Stimulated activated CD4-positive, alpha-beta T cell treated with anti-CD3 and anti-CD28 coated beads, Interleukin-4, amount 100 ng/mL, for 4 hours (primary cell): ENCODE measurements around the gene SUMO2.
A peak's percentile ranks its signal among the peaks of the same experiment; 100 is the strongest.
"Not testable (repeated sequence)": the region's sequence is repeated elsewhere in the genome, so short reads cannot be mapped to it uniquely, and the experiment has no call there.

Experiments used
- DNase-seq, 2 experiments: peaks; one replicate each; pipeline ENCODE4 v3.0.0-alpha.2; 2020

SUMO2 gene

DNA sequence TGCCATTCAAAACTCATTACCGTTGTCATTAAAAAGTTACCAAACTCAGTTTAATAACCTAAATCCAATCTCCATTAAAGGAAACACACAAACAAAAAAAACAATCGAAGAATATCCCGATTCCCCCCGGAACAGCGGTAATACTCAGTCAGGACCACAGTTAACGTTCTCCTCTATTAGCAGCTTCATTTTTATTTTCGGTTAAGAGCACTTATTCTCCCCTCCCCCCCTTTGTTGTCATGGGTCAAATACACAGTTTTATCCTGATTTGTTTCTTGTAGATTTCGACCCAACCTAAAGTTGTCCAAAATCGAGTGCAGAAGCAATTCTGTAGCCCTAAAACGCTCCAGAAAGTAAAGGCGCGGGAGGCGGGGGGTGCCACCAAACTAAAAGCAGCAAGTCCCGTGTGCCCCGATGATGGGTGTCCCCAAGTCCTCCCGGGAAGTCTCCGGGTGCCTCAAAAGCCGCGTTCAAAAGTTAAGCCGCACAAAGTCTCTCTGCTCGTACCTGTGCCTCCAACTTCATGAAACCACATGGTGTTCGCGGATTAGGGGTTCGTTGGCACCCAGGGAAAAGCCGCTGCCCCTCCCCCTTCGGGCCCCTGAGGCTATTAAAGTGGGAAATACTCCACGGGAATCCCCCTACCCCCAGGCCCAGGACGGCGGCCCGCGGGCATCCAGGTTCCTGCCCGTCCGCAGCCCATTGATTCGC lies 996 bp downstream of the SUMO2 start:
- DNase-seq: peak; percentile 26 to 28

DNA sequence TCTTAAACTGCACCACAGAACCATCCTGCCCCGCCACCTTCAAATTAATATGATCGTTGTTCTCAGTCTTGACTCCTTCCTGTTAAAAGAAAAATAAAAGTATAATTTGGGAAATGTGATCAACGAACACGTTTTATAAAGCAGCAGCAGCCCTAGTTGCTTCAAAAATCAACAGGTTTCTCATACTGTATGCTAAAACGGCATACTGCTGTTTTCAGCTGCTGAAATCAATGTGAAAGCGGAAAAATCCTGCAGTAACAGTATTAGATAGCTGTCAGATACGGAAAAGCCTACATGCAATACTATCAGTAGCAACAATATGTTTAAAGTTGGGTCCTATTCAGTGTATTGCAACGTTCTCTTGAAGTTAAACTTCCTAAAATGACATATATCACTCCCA lies 1.6 kb downstream of the SUMO2 start:
- no peak for DNase-seq

DNA sequence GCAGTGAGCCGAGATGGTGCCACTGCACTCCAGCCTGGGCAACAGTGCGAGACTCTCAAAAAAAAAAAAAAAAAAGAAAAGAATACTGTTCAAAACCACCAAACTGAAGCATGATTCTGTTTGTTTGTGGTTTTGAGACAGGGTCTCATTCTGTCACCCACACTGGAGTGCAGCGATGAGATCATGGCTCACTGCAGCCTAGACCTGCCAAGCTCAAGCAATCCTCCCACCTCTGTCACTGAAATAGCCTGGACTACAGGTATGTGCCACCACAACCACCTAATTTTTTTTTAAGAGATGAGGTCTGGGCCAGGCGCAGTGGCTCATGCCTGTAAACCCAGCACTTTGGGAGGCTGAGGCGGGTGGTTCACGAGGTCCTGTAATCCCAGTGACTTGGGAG lies 4.3 kb downstream of the SUMO2 start:
- no peak for DNase-seq

DNA sequence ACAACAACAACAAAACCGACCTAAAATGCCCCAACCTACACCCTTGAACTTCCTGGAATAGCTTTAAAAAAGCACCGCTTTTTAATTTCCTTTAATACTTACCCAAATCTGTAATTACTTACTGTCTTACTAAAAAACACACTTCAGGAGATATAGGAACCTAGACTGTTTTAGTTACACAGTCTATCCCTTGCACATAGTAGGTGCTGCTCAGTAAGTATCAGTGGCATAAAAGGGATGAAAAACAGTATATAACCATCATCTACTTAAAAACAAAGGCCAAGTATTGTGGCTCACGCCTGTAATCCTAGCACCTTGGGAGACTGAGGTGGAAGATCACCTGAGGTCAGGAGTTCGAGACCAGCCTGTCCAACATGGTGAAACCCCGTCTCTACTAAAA lies 6.1 kb downstream of the SUMO2 start:
- DNase-seq: no peak

DNA sequence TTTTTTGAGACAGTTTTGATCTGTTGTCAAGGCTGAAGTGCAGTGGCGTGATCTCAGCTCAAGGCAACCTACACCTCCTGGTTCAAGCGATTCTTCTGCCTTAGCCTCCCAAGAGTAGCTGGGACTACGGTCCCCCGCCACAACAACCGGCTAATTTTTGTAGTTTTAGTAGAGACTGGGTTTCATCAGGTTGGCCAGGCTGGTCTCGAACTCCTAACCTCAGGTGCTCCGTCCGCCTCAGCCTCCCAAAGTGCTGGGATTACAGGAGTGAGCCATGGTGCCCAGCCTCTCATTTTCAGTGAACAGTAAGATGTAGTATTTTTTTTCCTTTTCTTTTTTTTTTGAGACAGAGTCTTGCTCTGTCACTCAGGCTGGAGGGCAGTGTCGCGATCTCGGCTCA lies 7.8 kb downstream of the SUMO2 start:
- no peak for DNase-seq

DNA sequence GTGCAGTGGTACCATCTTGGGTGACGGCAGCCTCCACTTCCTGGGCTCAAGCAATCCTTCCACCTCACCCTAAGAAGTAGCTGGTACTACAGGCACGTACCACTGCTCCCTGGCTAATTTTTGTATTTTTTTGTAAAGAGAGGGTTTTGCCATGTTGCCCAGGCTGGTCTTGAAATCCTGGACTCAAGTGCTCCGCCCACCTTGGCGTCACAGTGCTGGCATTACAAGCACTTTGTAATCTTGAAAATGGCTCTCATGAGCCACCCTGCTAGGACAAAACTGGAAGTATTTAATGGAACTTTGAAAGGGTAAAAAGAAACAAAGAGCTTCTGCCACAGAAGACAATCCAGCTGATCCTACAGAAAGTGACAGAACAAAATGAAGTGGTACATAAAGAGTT lies 9.2 kb downstream of the SUMO2 start:
- DNase-seq: no peak

DNA sequence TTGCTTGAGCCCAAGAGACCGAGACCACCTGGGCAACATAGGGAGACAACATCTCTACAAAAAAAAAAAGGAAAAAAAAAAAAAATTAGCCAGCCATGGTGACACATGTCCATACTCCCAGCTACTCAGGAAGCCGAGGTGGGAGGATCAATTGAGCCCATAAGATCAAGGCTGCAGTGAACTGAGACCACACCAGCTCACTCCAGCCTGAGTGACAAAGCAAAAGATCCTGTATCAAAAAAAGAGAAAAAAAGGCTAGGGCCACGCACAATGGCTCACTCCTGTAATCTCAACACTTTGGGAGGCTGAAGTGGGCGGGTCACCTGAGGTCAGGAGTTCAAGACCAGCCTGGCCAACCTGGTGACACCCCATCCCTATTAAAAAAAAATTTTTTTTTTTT lies 13.8 kb downstream of the SUMO2 start:
- DNase-seq: no peak

DNA sequence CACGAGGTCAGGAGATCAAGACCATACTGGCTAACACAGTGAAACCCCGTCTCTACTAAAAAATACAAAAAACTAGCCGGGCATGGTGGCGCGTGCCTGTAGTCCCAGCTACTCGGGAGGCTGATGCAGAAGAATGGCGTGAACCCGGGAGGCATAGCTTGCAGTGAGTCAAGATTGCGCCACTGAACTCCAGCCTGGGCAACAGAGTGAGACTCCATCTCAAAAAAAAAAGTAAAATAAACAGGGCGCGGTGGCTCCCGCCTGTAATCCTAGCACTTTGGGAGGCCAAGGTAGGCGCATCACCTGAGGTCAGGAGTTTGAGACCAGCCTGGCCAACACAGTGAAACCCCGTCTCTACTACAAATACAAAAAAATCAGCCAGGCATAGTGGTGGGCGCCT lies 18.2 kb downstream of the SUMO2 start:
- DNase-seq: not testable (repeated sequence)

DNA sequence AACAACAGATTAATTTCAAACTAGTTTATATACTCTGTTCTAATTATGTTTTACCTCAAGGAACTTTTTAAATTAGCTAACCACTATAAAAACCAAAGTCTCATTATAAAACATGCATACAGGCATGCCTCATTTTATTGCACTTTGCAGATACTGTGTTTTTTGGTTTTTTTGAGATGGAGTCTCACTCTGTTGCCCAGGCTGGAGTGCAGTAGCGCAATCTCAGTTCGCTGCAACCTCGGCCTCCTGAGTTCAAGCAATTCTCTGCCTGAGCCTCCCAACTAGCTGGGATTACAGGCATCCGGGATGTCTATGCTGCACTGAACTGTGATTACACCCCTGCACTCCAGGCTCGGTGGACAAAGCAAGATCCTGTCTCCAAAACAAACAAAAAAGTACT lies 19.7 kb downstream of the SUMO2 start:
- DNase-seq: no peak

DNA sequence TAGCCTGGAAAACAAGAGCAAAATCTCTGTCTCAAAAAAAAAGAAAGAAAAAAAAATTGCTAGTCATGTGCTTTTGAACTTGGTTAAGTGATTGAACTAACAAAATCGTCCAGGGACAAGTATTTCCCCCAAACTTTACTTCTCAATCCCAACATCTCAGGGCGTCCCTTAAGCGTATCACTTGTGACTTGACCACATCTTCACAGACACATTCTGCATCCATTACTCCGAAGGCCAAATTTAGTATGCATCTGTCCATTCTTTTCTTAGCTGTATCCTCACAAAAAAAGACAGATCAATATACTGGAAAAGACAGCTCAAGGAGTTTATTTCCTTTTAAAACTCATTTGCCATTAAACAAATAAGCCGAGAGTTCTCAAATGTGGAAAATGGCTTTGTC lies 22.5 kb downstream of the SUMO2 start:
- no peak for DNase-seq

DNA sequence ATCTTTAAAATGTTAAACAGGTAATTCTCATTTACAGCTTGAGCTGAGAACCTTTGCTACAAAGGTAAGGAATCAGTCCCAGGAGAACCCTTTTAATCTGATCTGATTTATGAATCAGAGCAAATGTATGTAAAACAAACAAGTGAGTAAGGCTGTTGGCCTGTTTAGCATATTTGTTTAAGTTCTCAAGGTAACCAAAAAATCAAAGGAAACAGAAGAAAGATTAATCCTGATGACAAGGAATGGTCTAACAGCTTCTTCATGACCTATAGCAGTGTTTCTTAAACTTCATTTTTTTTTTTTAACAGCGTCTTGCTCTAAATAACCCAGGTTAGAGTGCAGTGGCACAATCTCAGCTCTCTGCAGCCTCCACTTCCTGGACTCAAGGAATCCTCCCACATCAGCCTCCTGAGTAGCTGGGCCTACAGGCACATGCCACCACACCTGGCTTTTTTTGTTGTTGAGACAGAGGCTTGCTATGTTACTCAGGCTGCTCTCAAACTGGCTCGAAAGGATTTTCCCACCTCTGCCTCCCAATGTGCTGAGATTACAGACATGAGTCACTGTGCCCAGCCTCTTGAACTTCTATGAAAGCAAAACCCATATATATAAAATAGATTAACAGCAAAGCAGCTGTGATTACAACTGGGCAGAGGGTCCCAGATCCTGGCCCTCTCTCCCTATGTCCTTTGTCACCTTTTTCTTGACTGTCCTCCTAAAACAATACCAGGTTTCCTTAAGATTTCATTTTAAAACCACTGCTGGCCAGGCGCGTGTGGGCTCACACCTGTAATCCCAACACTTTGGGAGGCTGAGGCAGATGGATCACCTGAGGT lies 23.3 kb downstream of the SUMO2 start:
- DNase-seq: no peak

DNA sequence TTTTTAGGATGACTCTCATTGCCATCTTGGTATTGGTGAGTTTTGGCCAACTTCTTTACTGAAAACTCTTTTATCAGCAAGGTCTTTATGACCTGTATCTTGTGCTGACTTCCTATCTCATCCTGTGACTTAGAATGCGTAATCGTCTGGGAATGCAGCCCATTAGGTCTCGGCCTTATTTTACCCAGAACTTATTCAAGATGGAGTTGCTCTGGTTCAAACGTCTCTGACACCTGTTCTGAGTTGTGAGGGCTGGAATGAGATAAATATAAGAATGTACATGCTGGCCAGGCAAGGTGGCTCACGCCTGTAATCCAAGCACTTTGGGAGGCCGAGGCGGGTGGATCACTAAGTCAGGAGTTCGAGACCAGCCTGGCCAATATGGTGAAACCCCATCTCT lies 24.3 kb downstream of the SUMO2 start:
- DNase-seq: not testable (repeated sequence)

DNA sequence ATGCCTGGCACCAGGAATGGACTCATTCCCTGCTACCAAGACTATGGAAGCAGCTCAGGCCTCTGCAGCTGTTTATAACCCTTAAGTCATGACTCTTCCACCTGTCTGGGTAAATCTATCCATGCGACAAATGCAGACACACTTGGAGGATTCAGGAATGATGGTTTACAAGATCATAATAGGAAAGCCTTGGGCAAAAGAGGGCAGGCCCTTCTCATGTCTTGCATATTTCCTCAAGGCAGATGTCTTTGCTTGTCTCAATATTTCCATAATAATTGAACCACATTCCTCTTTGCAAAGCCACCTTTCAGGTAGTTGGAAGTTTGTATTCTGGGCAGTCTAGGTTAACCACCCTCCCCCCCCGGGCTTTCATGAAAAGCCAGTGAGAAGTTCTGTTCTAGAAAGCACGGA lies 27.6 kb downstream of the SUMO2 start:
- DNase-seq: no peak

DNA sequence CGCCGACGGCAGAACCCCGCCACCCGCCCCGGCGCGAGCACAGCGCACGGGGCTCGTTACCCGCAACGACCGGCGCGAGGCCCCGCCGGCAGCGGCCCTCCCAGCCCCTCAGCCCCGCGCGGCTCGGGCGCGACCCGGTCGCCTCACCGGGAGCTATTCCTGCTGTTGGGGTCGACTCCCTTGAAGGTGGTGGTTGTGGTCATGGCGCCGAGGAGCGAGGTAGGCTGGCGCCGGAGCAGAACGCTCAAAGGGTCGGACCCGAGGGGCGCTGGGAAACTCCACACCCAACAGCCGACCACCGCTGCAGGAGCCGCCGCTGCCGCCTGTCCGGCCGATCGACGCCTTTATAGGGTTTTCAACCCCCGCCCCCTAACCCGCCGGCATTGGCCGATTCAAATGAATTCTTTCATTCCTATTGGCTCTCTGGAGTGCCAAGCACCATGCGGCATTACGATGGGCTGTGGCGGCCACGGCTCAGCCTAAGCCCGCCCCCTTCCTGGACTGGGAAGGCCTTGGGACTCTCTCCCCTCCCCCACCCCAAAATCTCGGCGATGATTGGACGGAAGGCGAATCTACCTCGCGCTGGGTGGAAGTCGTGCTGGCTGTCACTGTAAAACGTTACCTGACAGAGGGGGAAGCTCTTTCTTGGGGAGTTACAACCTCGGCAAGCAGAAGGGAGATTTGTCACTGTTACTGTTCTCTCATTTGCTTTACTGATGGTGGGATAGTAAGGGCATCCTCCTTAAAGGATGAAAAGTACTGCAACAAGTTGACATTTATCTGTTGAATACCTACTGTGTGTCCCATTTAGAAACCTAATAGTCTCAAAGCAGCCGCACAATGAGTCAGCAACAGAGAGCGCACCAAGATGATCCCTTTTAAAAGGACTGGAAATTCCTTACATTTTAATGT lies 28.3 kb downstream of the SUMO2 start, which contains the start of gene JPT1:
JPT1 (minus strand) TSS at position 318 of the 912 bp plus-strand sequence; CDS start at position 203, 115 bp downstream.
- peak; percentile 95 to 98 for DNase-seq

DNA sequence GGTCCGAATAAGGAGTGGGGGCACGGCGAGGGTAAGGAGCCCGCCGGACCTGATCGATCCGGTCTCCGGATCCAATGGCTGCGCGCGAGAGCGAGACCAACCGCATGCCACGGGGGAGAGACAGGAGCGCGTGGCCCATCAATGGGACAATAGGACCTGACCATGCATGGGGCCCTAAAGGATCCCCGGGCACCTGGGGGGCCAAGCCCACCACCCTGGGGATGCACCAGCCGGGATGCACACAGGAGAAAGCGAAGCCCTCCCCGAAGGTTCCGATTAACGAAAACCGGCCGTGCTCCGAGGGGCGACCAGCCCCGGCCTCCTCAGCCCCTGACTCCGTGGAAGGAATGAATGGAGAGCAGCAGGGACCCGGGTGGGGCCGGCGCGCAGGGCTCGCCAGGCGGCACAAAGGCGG lies 29.0 kb downstream of the SUMO2 start:
- peak in 1 of 2 experiments; percentile 4 for DNase-seq

DNA sequence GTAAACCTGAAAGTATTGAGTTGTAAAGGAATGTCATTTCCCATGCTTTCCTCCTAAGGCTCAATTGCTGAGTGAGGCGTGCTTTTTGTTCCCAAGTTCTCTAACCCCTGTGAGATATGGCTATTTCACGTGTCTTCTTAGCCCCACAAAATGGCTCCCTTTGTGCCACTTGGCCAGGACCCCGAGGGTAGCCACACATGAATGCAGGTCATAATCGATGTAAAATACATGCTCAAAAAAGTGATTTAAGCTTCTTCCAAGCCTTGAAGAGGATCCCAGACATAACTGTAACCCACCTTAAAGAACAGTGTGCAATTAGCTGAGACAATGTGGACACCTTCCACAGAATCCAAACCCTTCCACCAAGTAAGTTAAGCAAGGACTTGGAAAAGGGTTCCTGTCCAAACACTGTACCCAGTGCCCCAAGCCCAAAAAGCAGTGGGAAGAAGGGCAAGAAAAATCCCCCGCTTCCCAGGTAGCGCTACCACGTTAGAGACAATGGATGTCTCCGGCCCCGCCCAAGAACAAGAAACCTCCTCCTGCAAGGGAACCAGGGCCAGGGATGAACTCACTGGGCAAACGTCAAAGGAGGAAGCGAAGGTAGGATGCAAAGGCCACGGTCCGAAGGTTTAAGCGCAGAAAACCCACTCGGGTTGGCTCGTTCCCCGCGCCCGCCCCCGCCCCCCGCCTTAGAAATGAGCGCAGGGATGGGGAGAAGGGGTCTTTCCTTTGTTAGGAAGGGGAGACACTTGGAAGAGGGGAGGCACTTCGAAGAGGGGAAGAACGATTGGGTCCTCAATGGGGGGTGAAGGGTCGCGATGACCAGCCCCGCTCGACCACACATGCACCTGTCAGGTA lies 29.6 kb downstream of the SUMO2 start:
- DNase-seq: peak; percentile 5 to 16

DNA sequence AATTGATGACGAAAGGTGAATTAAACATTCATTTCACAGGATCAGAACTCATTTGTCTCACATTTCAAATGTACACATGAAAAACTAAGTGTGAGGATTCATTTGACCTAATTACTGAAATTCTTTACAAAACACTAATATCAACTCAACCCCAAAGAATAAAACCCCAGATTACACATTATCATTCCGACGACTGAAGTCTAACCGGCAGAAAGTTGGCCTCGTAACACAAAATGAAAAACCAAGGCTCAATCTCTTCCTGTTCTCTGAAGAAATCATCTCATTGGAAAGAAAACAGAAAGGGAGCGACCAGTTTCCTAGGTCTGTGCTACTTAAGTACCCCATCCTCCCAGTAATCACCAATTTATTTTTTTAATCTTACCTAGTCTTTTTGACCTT lies 30.2 kb downstream of the SUMO2 start:
- DNase-seq: no peak

DNA sequence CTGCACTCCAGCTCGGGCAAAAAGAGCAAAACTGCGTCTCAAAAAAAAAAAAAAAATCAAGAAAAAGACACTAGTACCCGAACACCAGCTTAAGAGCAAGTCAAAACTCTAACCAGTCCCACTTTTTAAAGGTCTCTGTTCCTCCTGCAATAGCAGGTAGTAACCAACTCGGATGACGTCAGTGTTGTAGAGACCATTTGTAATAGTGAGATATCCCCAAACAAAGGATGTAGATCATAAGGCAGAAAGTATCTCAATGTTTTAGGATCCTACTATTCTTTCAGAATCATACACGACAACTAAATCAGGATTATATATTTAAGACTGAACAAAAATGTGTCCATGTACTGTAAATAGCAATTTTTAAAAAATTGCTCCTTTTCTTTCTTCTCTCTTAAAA lies 30.8 kb downstream of the SUMO2 start:
- DNase-seq: no peak

DNA sequence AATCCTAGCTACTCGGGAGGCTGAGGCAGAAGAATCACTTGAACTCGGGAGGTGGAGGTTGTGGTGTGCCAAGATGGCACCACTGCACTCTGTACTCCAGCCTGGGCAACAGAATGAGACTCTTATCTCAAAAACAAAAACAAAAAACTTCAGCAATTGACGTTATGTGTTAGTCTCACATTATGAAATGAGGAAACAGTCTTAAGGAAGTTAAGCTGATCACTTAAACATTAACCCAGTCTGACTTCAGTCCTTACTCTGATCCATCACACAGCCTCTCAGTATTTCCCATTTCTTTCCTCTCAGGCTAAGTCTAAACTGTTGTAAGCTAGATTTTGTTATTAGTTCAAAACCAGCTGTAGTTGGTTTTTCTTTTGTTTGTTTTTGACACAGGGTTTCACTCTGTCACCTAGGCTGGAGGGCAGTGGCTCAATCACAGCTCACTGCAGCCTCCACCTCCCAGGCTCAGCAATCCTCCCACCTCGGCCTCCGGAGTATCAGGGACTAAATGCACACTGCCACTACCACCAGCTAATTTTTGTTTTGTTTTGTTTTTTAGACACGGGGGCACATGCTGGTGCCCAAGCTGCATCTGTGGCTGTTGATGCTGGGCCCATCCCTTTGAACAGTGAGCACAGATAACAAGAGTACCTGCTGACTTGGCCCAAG lies 34.7 kb downstream of the SUMO2 start:
- no peak for DNase-seq

DNA sequence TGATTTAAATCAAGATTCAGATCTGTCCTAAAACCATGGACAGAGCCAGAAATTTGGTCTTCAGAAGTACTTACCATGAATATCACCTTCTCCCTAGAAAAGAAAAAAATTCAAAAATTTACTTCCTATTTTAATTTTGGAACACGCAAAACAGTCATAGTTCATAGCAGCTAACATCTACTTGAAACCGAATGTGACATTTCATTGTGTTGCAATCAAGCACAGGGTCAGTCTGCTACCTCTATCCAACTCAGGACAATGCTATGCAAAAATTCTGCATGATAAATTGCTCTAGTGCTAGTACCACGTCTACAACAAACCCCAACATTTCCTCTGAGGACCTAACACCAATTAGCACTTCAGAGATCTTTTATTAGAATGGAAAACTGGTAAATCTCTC lies 36.2 kb downstream of the SUMO2 start:
- no peak for DNase-seq

DNA sequence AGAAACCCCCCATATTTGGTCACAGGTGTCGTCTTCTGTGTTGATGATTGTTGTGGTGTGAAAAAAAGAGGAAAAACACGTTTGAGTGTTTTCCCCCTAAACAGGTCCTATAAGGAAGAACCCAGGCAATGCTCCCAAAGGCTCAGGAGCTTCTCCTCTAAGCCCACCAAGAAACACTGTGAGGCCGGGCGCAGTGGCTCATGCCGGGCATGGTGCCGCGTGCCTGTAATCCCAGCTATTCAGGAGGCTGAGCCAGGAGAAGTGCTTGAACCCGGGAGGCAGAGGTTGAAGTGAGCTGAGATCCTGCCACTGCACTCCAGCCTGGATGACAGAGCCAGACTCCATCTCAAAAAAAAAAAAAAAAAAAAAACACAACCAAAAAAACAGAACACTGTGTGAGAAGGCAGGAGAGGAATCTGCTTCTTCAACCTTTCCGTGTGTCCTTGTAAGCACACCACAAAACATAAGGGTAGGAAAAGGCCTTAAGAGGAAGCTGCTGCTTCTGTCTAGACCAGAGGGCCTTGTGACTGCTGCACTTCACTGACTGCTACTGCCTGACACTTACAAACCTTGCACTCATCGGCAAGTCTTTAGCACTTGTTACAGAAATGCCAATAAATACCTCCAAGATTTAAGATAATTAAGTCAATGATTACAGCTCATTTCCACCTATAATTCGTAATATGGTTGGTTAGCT lies 37.8 kb downstream of the SUMO2 start:
- no peak for DNase-seq
